NCI-H69 (cell line): ENCODE measurements around the gene SPDYA.
"Not testable (repeated sequence)": the region's sequence is repeated elsewhere in the genome, so short reads cannot be mapped to it uniquely, and the experiment has no call there.

ENCODE experiments used
- DNase-seq: peaks from one replicate; lab custom pipeline; 2025; lab: John Stamatoyannopoulos, UW

The SPDYA gene

GRCh38 chr2:28810384-28811285 is at the start of gene SPDYA:
Gene SPDYA, plus strand, starts transcription at chr2:28810834. Its CDS starts 5,181 bp downstream, at chr2:28816015.
- DNase-seq, result peak; percentile 83

GRCh38 chr2:28761420-28761819 is 49.2 kb upstream of the SPDYA start:
- DNase-seq, result no peak

- DNase-seq, result no peak
Observed at GRCh38 chr2:28764909-28765711, 45.5 kb upstream of the SPDYA start.

GRCh38 chr2:28766070-28766469 is 44.6 kb upstream of the SPDYA start:
- no peak for DNase-seq

GRCh38 chr2:28767337-28767736 is 43.3 kb upstream of the SPDYA start:
- DNase-seq, result peak; percentile 7

- no peak for DNase-seq
Observed at GRCh38 chr2:28768422-28768821, 42.2 kb upstream of the SPDYA start.

GRCh38 chr2:28768952-28769351 is 41.7 kb upstream of the SPDYA start:
- no peak for DNase-seq

GRCh38 chr2:28772351-28772750 is 38.3 kb upstream of the SPDYA start:
- no peak for DNase-seq

GRCh38 chr2:28776471-28776870 is 34.2 kb upstream of the SPDYA start:
- DNase-seq, result no peak

GRCh38 chr2:28778392-28778791 is 32.2 kb upstream of the SPDYA start:
- DNase-seq, result no peak

- DNase-seq, result no peak
Observed at GRCh38 chr2:28779001-28779400, 31.6 kb upstream of the SPDYA start.

- peak; percentile 4 for DNase-seq
Observed at GRCh38 chr2:28780496-28780895, 30.1 kb upstream of the SPDYA start.

- no peak for DNase-seq
Observed at GRCh38 chr2:28782423-28782822, 28.2 kb upstream of the SPDYA start.

GRCh38 chr2:28784570-28784969 is 26.1 kb upstream of the SPDYA start:
- not testable (repeated sequence) for DNase-seq

- no peak for DNase-seq
Observed at GRCh38 chr2:28796620-28797019, 14.0 kb upstream of the SPDYA start.

- no peak for DNase-seq
Observed at GRCh38 chr2:28801726-28802125, 8.9 kb upstream of the SPDYA start.

GRCh38 chr2:28802975-28803429 is 7.6 kb upstream of the SPDYA start:
- no peak for DNase-seq

- no peak for DNase-seq
Observed at GRCh38 chr2:28809927-28810326, 707 bp upstream of the SPDYA start.

GRCh38 chr2:28818053-28818452 is 7.4 kb downstream of the SPDYA start:
- no peak for DNase-seq

GRCh38 chr2:28821295-28821958 is 10.8 kb downstream of the SPDYA start:
- DNase-seq, result peak; percentile 56

- no peak for DNase-seq
Observed at GRCh38 chr2:28822036-28822435, 11.4 kb downstream of the SPDYA start.

- no peak for DNase-seq
Observed at GRCh38 chr2:28824207-28824606, 13.6 kb downstream of the SPDYA start.
